Activated naive CD8-positive, alpha-beta T cell treated with anti-CD3 and anti-CD28 coated beads, Interleukin-2, amount 10 ng/mL, durations not matched to agents 7 days and 5 days (primary cell): ENCODE data around the gene NLRC3. TPM values are rescaled to one million over a fixed set of nuclear protein-coding genes. Genes with fewer than 3 reads are reported as not detected.
A peak's percentile ranks its signal among the peaks of the same experiment; 100 is the strongest.

Experiments used
- ATAC-seq: fragments of 150-1000 bp; cut with Tn5 transposase; one replicate; pipeline ENCODE4 v1.10.0; 2021; ENCODE audit warnings: low read depth, moderate library complexity
- POLR2A ChIA-PET: fragments of 350-600 bp; sonication (Branson Sonifier 250); formaldehyde crosslinking; loops from one replicate; lab custom pipeline; 2021; ENCODE audit warnings: antibody characterized with exemption; lab: Charles Lee
- DNase-seq: peaks from one replicate; pipeline ENCODE4 v3.0.0; 2021
- H3K27ac Mint-ChIP-seq: one replicate; pipeline ENCODE4 v1.8.0; 2022; ENCODE audit warnings: mild to moderate bottlenecking, mixed read lengths
- H3K27me3 Mint-ChIP-seq: one replicate; pipeline ENCODE4 v1.8.0; 2022; ENCODE audit warnings: mild to moderate bottlenecking, moderate library complexity, mixed read lengths
- H3K36me3 Mint-ChIP-seq: one replicate; pipeline ENCODE4 v1.8.0; 2021; ENCODE audit warnings: mild to moderate bottlenecking, mixed read lengths
- H3K4me1 Mint-ChIP-seq: one replicate; pipeline ENCODE4 v1.8.0; 2021; ENCODE audit warnings: mixed read lengths
- H3K4me3 Mint-ChIP-seq: one replicate; pipeline ENCODE4 v1.8.0; 2022; ENCODE audit warnings: mild to moderate bottlenecking, moderate library complexity, mixed read lengths
- H3K9me3 Mint-ChIP-seq: one replicate; pipeline ENCODE4 v1.8.0; 2021; ENCODE audit warnings: mixed read lengths
- total RNA-seq, 2 experiments: library from RNA; stranded (reverse); gene quantifications; one replicate each; pipeline ENCODE4 v1.2.3, GENCODE V29; 2021

The NLRC3 gene
- total RNA-seq, 2 experiments from 2014 or later, result 95.9 to 97.4 TPM

- Mint-ChIP-seq H3K27ac (no peak overlapping the region), H3K36me3 (peaks cover 17% of the 10 kb centered on the region), H3K9me3 (no peaks in the 10 kb centered on the region), H3K27me3 (no peaks in the 10 kb centered on the region), H3K4me1 (peaks cover 21% of the 10 kb centered on the region), H3K4me3 (no peak overlapping the region)
- POLR2A ChIA-PET, result no interaction called here
- no peak for DNase-seq
- no peak for ATAC-seq
These were observed 4.2 kb upstream of the NLRC3 start for GRCh38 chr16:3581392-3581791.

- POLR2A ChIA-PET, result interaction anchor here (1.1 to 5.1 kb wide), 2 partner anchors 31 to 44 kb away, joined by 3 to 35 read pairs; partner anchors contain the start of gene SLX4
- H3K4me3 Mint-ChIP-seq, result peak overlapping the region; percentile 11
- no peaks in the 10 kb centered on the region for H3K9me3 Mint-ChIP-seq
- peaks cover 18% of the 10 kb centered on the region for H3K4me1 Mint-ChIP-seq
- peaks cover 13% of the 10 kb centered on the region for H3K36me3 Mint-ChIP-seq
- no peak for ATAC-seq
- no peaks in the 10 kb centered on the region for H3K27me3 Mint-ChIP-seq
- DNase-seq, result no peak
- H3K27ac Mint-ChIP-seq, result peak overlapping the region; percentile 18
These were observed 3.5 kb upstream of the NLRC3 start for GRCh38 chr16:3580686-3581085.

GRCh38 chr16:3580251-3580651, 3.0 kb upstream of the NLRC3 start:
- POLR2A ChIA-PET, result interaction anchor here (1.1 to 5.1 kb wide), 3 partner anchors 30 to 44 kb away, joined by 3 to 35 read pairs (median 4); partner anchors contain the start of gene SLX4
- peak overlapping the region; percentile 18 for H3K27ac Mint-ChIP-seq
- no peak for ATAC-seq
- peak overlapping the region; percentile 11 for H3K4me3 Mint-ChIP-seq
- peaks cover 13% of the 10 kb centered on the region for H3K36me3 Mint-ChIP-seq
- DNase-seq, result no peak
- H3K4me1 Mint-ChIP-seq, result peaks cover 22% of the 10 kb centered on the region
- no peaks in the 10 kb centered on the region for H3K9me3 Mint-ChIP-seq
- no peaks in the 10 kb centered on the region for H3K27me3 Mint-ChIP-seq

GRCh38 chr16:3579776-3580175, 2.6 kb upstream of the NLRC3 start:
- H3K4me1 Mint-ChIP-seq, result peaks cover 24% of the 10 kb centered on the region
- ATAC-seq, result no peak
- H3K4me3 Mint-ChIP-seq, result peak overlapping the region; percentile 96
- no peaks in the 10 kb centered on the region for H3K27me3 Mint-ChIP-seq
- H3K9me3 Mint-ChIP-seq, result no peaks in the 10 kb centered on the region
- POLR2A ChIA-PET, result interaction anchor here (0.5 to 5.1 kb wide), 4 partner anchors 30 to 49 kb away, joined by 3 to 35 read pairs (median 4); partner anchors contain the start of gene SLX4
- peaks cover 13% of the 10 kb centered on the region for H3K36me3 Mint-ChIP-seq
- DNase-seq, result no peak
- H3K27ac Mint-ChIP-seq, result peak overlapping the region; percentile 96

- Mint-ChIP-seq H3K27me3 (no peaks in the 10 kb centered on the region), H3K4me3 (peak overlapping the region; percentile 96), H3K4me1 (peaks cover 28% of the 10 kb centered on the region), H3K27ac (peak overlapping the region; percentile 96), H3K9me3 (no peaks in the 10 kb centered on the region), H3K36me3 (peaks cover 17% of the 10 kb centered on the region)
- ATAC-seq (peak; percentile 57), DNase-seq (peak; percentile 87)
- POLR2A ChIA-PET, result interaction anchor here (0.5 to 5.1 kb wide), 7 partner anchors 23 to 273 kb away, joined by 3 to 35 read pairs (median 4); partner anchors contain the start of genes SLX4, TIGD7 and ZNF75A
These were observed 1.7 kb upstream of the NLRC3 start for GRCh38 chr16:3578610-3579551.

GRCh38 chr16:3578121-3578520, 918 bp upstream of the NLRC3 start:
- Mint-ChIP-seq H3K4me3 (peak overlapping the region; percentile 96), H3K27ac (peak overlapping the region; percentile 96), H3K4me1 (peaks cover 32% of the 10 kb centered on the region), H3K9me3 (no peaks in the 10 kb centered on the region), H3K36me3 (peaks cover 16% of the 10 kb centered on the region), H3K27me3 (no peaks in the 10 kb centered on the region)
- DNase-seq (peak; percentile 66), ATAC-seq (peak; percentile 48)
- POLR2A ChIA-PET, result interaction anchor here (0.8 to 5.1 kb wide), 6 partner anchors 22 to 273 kb away, joined by 3 to 35 read pairs (median 4); partner anchors contain the start of genes SLX4, TIGD7 and ZNF75A

- peak overlapping the region; percentile 96 for H3K4me3 Mint-ChIP-seq
- peaks cover 4% of the 10 kb centered on the region for H3K9me3 Mint-ChIP-seq
- H3K4me1 Mint-ChIP-seq, result peaks cover 39% of the 10 kb centered on the region
- H3K36me3 Mint-ChIP-seq, result peaks cover 27% of the 10 kb centered on the region
- ATAC-seq (no peak), DNase-seq (peak; percentile 52)
- POLR2A ChIA-PET, result interaction anchor here (0.7 to 5.1 kb wide), 5 partner anchors 18 to 62 kb away, joined by 3 to 35 read pairs (median 3); partner anchors contain the start of gene SLX4
- H3K27me3 Mint-ChIP-seq, result no peaks in the 10 kb centered on the region
- peak overlapping the region; percentile 96 for H3K27ac Mint-ChIP-seq
These were observed 992 bp downstream of the NLRC3 start for GRCh38 chr16:3576211-3576610.

- DNase-seq (no peak), ATAC-seq (no peak)
- peak overlapping the region; percentile 96 for H3K4me3 Mint-ChIP-seq
- peaks cover 39% of the 10 kb centered on the region for H3K4me1 Mint-ChIP-seq
- H3K27me3 Mint-ChIP-seq, result no peaks in the 10 kb centered on the region
- H3K9me3 Mint-ChIP-seq, result peaks cover 6% of the 10 kb centered on the region
- POLR2A ChIA-PET, result interaction anchor here (0.6 to 5.1 kb wide), 4 partner anchors 36 to 58 kb away, joined by 3 to 35 read pairs (median 5); partner anchors contain the start of gene SLX4
- peak overlapping the region; percentile 96 for H3K27ac Mint-ChIP-seq
- H3K36me3 Mint-ChIP-seq, result peaks cover 34% of the 10 kb centered on the region
These were observed 1.7 kb downstream of the NLRC3 start for GRCh38 chr16:3575491-3575890.

- Mint-ChIP-seq H3K27ac (no peak overlapping the region), H3K4me1 (peaks cover 32% of the 10 kb centered on the region), H3K9me3 (peaks cover 10% of the 10 kb centered on the region), H3K4me3 (peak overlapping the region; percentile 96), H3K27me3 (no peaks in the 10 kb centered on the region), H3K36me3 (peaks cover 45% of the 10 kb centered on the region)
- DNase-seq, result no peak
- no peak for ATAC-seq
- POLR2A ChIA-PET, result interaction anchor here (1.5 to 2.3 kb wide), 2 partner anchors 38 to 52 kb away, joined by 6 to 7 read pairs; partner anchors contain the start of gene SLX4
These were observed 3.0 kb downstream of the NLRC3 start for GRCh38 chr16:3574195-3574594.

GRCh38 chr16:3573146-3573815, 3.9 kb downstream of the NLRC3 start:
- Mint-ChIP-seq H3K36me3 (peaks cover 48% of the 10 kb centered on the region), H3K9me3 (peaks cover 10% of the 10 kb centered on the region), H3K27ac (no peak overlapping the region), H3K27me3 (no peaks in the 10 kb centered on the region), H3K4me3 (peak overlapping the region; percentile 3), H3K4me1 (peaks cover 30% of the 10 kb centered on the region)
- POLR2A ChIA-PET, result interaction anchor here (2.3 kb wide), 1 partner anchor 39 kb away, joined by 7 read pairs; the partner anchor contains the start of gene SLX4
- DNase-seq (no peak), ATAC-seq (no peak)

- Mint-ChIP-seq H3K27ac (no peak overlapping the region), H3K4me1 (peaks cover 24% of the 10 kb centered on the region), H3K9me3 (peaks cover 10% of the 10 kb centered on the region), H3K4me3 (no peak overlapping the region), H3K27me3 (no peaks in the 10 kb centered on the region), H3K36me3 (peaks cover 47% of the 10 kb centered on the region)
- ATAC-seq (no peak), DNase-seq (no peak)
- POLR2A ChIA-PET, result no interaction called here
These were observed 6.7 kb downstream of the NLRC3 start for GRCh38 chr16:3570420-3571062.

- Mint-ChIP-seq H3K4me3 (no peak overlapping the region), H3K27me3 (no peaks in the 10 kb centered on the region), H3K4me1 (peaks cover 20% of the 10 kb centered on the region), H3K9me3 (peaks cover 10% of the 10 kb centered on the region), H3K36me3 (peaks cover 48% of the 10 kb centered on the region), H3K27ac (no peak overlapping the region)
- POLR2A ChIA-PET, result no interaction called here
- DNase-seq (no peak), ATAC-seq (no peak)
These were observed 7.4 kb downstream of the NLRC3 start for GRCh38 chr16:3569851-3570250.
